ENCODE data around the gene ZNF423.

- TF ChIP-seq CTCF (conservative IDR thresholded peaks at IDR 0.05; ENCODE audit: low read depth in 2 of 2): no peak
- no peak for TF ChIP-seq EZH2 (IDR thresholded peaks at IDR 0.05; ENCODE audit: low read depth, unreplicated experiment)
- no peak for TF ChIP-seq REST (IDR thresholded peaks at IDR 0.05; ENCODE audit: unreplicated experiment)
- TF ChIP-seq EZH2phosphoT487 (IDR thresholded peaks at IDR 0.05; ENCODE audit: unreplicated experiment): no peak
- no peak for TF ChIP-seq POLR2AphosphoS5 (IDR thresholded peaks at IDR 0.05; ENCODE audit: low read depth)
These were observed 368.2 kb downstream of the ZNF423 start for GRCh38 chr16:49487746-49488145.
